H9 (cell line): ENCODE measurements around the gene KCNA2. TPM values are rescaled to one million over a fixed set of nuclear protein-coding genes. Genes with fewer than 3 reads are reported as not detected.

Experiments used
- DNase-seq: peaks from one replicate; pipeline ENCODE4 v3.0.0-alpha.2; 2017
- H2AFZ ChIP-seq: one replicate; pipeline ENCODE4 v1.6.1; 2013; ENCODE audit warnings: mild to moderate bottlenecking, low read length, control low read depth, moderate library complexity
- H2AK5ac ChIP-seq: 2 replicates; pipeline ENCODE4 v1.6.1; 2013; ENCODE audit warnings: low read length, control low read depth, mixed read lengths; ENCODE audit not compliant: insufficient read length
- H2BK120ac ChIP-seq: one replicate; pipeline ENCODE4 v1.6.1; 2013; ENCODE audit warnings: low read depth, mild to moderate bottlenecking, low read length, control low read depth, inconsistent platforms; ENCODE audit not compliant: poor library complexity, severe bottlenecking
- H2BK12ac ChIP-seq: 2 replicates; pipeline ENCODE4 v1.6.1; 2013; ENCODE audit warnings: low read length, control low read depth, mixed read lengths, low read depth; ENCODE audit not compliant: insufficient read length
- H2BK15ac ChIP-seq: 2 replicates; pipeline ENCODE4 v1.6.1; 2013; ENCODE audit warnings: low read depth, low read length, control low read depth
- H2BK20ac ChIP-seq: one replicate; pipeline ENCODE4 v1.6.1; 2013; ENCODE audit warnings: low read depth, mild to moderate bottlenecking, low read length, control low read depth, inconsistent platforms; ENCODE audit not compliant: poor library complexity, severe bottlenecking
- H2BK5ac ChIP-seq: 2 replicates; pipeline ENCODE4 v1.6.1; 2013; ENCODE audit warnings: low read length, control low read depth, mixed read lengths; ENCODE audit not compliant: insufficient read length
- H3K14ac ChIP-seq: 2 replicates; pipeline ENCODE4 v1.6.1; 2013; ENCODE audit warnings: low read length, control low read depth; ENCODE audit not compliant: insufficient read depth
- H3K18ac ChIP-seq: 2 replicates; pipeline ENCODE4 v1.6.1; 2013; ENCODE audit warnings: low read depth, mild to moderate bottlenecking, mixed read lengths, low read length, control low read depth; ENCODE audit not compliant: insufficient read length
- H3K23ac ChIP-seq: 2 replicates; pipeline ENCODE4 v1.6.1; 2013; ENCODE audit warnings: low read length, control low read depth, mixed read lengths, low read depth; ENCODE audit not compliant: insufficient read length
- H3K23me2 ChIP-seq: 2 replicates; pipeline ENCODE4 v1.6.1; 2013; ENCODE audit warnings: low read depth, mild to moderate bottlenecking, mixed read lengths, low read length, control low read depth; ENCODE audit not compliant: insufficient read length, poor library complexity, severe bottlenecking
- H3K27ac ChIP-seq: 2 replicates; pipeline ENCODE4 v1.5.1; 2013; ENCODE audit warnings: low read length, control low read depth, mixed read lengths, low read depth; ENCODE audit not compliant: insufficient read length
- H3K27me3 ChIP-seq: 2 replicates; pipeline ENCODE4 v1.6.1; 2013; ENCODE audit warnings: low read length, control low read depth, inconsistent platforms; ENCODE audit not compliant: insufficient read depth
- H3K4ac ChIP-seq: 2 replicates; pipeline ENCODE4 v1.6.1; 2013; ENCODE audit warnings: low read depth, mild to moderate bottlenecking, control low read depth, inconsistent platforms, low read length, moderate library complexity
- H3K4me1 ChIP-seq: 2 replicates; pipeline ENCODE4 v1.6.1; 2013; ENCODE audit warnings: low read length, control low read depth, inconsistent platforms; ENCODE audit not compliant: insufficient read depth
- H3K4me2 ChIP-seq: 2 replicates; pipeline ENCODE4 v1.6.1; 2013; ENCODE audit warnings: low read length, control low read depth, mixed read lengths; ENCODE audit not compliant: insufficient read length, insufficient read depth
- H3K56ac ChIP-seq: 2 replicates; pipeline ENCODE4 v1.6.1; 2013; ENCODE audit warnings: low read depth, mild to moderate bottlenecking, mixed read lengths, low read length, control low read depth; ENCODE audit not compliant: insufficient read length
- H3K79me1 ChIP-seq: 2 replicates; pipeline ENCODE4 v1.6.1; 2013; ENCODE audit warnings: low read depth, mild to moderate bottlenecking, moderate library complexity, low read length, control low read depth, inconsistent platforms; ENCODE audit not compliant: insufficient read depth, poor library complexity, severe bottlenecking
- H3K79me2 ChIP-seq: 2 replicates; pipeline ENCODE4 v1.6.1; 2013; ENCODE audit warnings: low read length, control low read depth, inconsistent platforms; ENCODE audit not compliant: insufficient read depth
- H3K9ac ChIP-seq: 2 replicates; pipeline ENCODE4 v1.6.1; 2013; ENCODE audit warnings: low read length, control low read depth, mixed read lengths; ENCODE audit not compliant: insufficient read length; ENCODE audit errors: extremely low read depth
- H3K9me3 ChIP-seq: one replicate; pipeline ENCODE4 v1.6.1; 2013; ENCODE audit warnings: low read depth, low read length, inconsistent platforms; ENCODE audit not compliant: control insufficient read depth
- H3T11ph ChIP-seq: one replicate; pipeline ENCODE4 v1.6.1; 2013; ENCODE audit warnings: mild to moderate bottlenecking, low read length, control low read depth, inconsistent platforms
- H4K20me1 ChIP-seq: one replicate; pipeline ENCODE4 v1.6.1; 2013; ENCODE audit not compliant: control insufficient read depth, insufficient read length, insufficient read depth
- H4K5ac ChIP-seq: 2 replicates; pipeline ENCODE4 v1.6.1; 2013; ENCODE audit warnings: low read depth, mild to moderate bottlenecking, mixed read lengths, low read length, control low read depth; ENCODE audit not compliant: insufficient read length
- H4K8ac ChIP-seq: replicated peaks from 2 replicates; pipeline ENCODE4 v1.6.1; 2013; ENCODE audit warnings: low read length, control low read depth, mixed read lengths, low read depth; ENCODE audit not compliant: insufficient read length
- H4K91ac ChIP-seq: 2 replicates; pipeline ENCODE4 v1.6.1; 2013; ENCODE audit warnings: low read depth, mild to moderate bottlenecking, moderate library complexity, mixed read lengths, low read length, control low read depth; ENCODE audit not compliant: insufficient read length
- H3K27ac Mint-ChIP-seq, 3 experiments: 2 replicates in 2 of 3; 3 replicates in 1 of 3; pipeline ENCODE4 v1.8.0; 2020 to 2021; ENCODE audit warnings: mixed read lengths in 3 of 3, mild to moderate bottlenecking in 1 of 3, moderate library complexity in 1 of 3
- H3K27me3 Mint-ChIP-seq: 2 replicates; pipeline ENCODE4 v1.8.0; 2021; ENCODE audit warnings: low read depth, mild to moderate bottlenecking, moderate library complexity, mixed read lengths
- H3K36me3 Mint-ChIP-seq, 3 experiments: 2 replicates in 2 of 3; 3 replicates in 1 of 3; pipeline ENCODE4 v1.8.0; 2020 to 2021; ENCODE audit warnings: low read depth in 3 of 3, mixed read lengths in 3 of 3; ENCODE audit not compliant: insufficient read depth in 1 of 3
- H3K4me1 Mint-ChIP-seq, 2 experiments: 2 replicates each; pipeline ENCODE4 v1.8.0; 2020; ENCODE audit warnings: mixed read lengths in 2 of 2
- H3K4me3 Mint-ChIP-seq, 2 experiments: 2 replicates in 1 of 2; 3 replicates in 1 of 2; pipeline ENCODE4 v1.8.0; 2020 to 2021; ENCODE audit warnings: mild to moderate bottlenecking in 2 of 2, mixed read lengths in 2 of 2, moderate library complexity in 1 of 2
- H3K9me3 Mint-ChIP-seq, 2 experiments: 2 replicates in 1 of 2; 3 replicates in 1 of 2; pipeline ENCODE4 v1.8.0; 2020; ENCODE audit warnings: mild to moderate bottlenecking in 2 of 2, mixed read lengths in 2 of 2, moderate library complexity in 1 of 2
- CTCF ChIP-seq: fragments of 200-600 bp; sonication (generic); conservative IDR thresholded peaks from 3 replicates; pipeline ENCODE4 v1.8.0; 2021; ENCODE audit warnings: antibody characterized with exemption, mild to moderate bottlenecking
- WGBS: extraction: QIAGEN DNeasy Blood & Tissue Kit; methylation state at CpG from one replicate; pipeline ENCODE4 v1.1.7; 2013; ENCODE audit warnings: missing lambda C conversion rate, low lambda C conversion rate, mixed read lengths; ENCODE audit not compliant: insufficient read length; ENCODE audit errors: extremely low coverage; 5-methylcytosine and 5-hydroxymethylcytosine counted together
- total RNA-seq: library from RNA; stranded (reverse); gene quantifications from 2 replicates; pipeline ENCODE4 v1.2.1, GENCODE V29; 2021

Gene KCNA2
- total RNA-seq, 1 experiment from 2014 or later = 0.33 TPM

GRCh38 chr1:110602466-110602865, 3.7 kb downstream of the KCNA2 start:
- Histone ChIP-seq H3K9ac (no peak overlapping the region), H3K23me2 (peaks cover 8% of the 10 kb centered on the region), H3K27me3 (peaks cover 24% of the 10 kb centered on the region), H2BK20ac (no peak overlapping the region), H4K20me1 (no peaks in the 10 kb centered on the region), H3K4me2 (no peak overlapping the region), H3K18ac (no peak overlapping the region), H4K91ac (no peak overlapping the region), H3K56ac (no peak overlapping the region), H3K27ac (no peak overlapping the region), H3K4me1 (no peaks in the 10 kb centered on the region), H2BK12ac (no peak overlapping the region), H2BK5ac (no peak overlapping the region), H3K9me3 (no peaks in the 10 kb centered on the region), H2BK120ac (no peak overlapping the region), H3T11ph (no peak overlapping the region), H2AK5ac (no peak overlapping the region), H2AFZ (no peak overlapping the region), H3K14ac (no peak overlapping the region), H3K79me2 (no peaks in the 10 kb centered on the region), H4K8ac (no peak overlapping the region), H3K79me1 (no peaks in the 10 kb centered on the region), H4K5ac (no peak overlapping the region), H3K23ac (no peak overlapping the region), H3K4ac (no peak overlapping the region), H2BK15ac (no peak overlapping the region)
- no peak for DNase-seq
- no peaks in the 10 kb centered on the region; a peak in 1 of 7 replicates for H3K36me3 Mint-ChIP-seq
- TF ChIP-seq CTCF = no peak
- H3K4me3 Mint-ChIP-seq = no peak overlapping the region; a peak in 1 of 5 replicates
- no CpG with 5 or more reads among the region's 4 CpGs for WGBS
- peaks cover 10 to 11% of the 10 kb centered on the region in 2 experiments for H3K4me1 Mint-ChIP-seq
- no peaks in the 10 kb centered on the region for H3K9me3 Mint-ChIP-seq
- peaks cover 89% of the 10 kb centered on the region for H3K27me3 Mint-ChIP-seq
- no peak overlapping the region for H3K27ac Mint-ChIP-seq
